NCI-H2227 (cell line): ENCODE results near the gene TMEM179.
A peak's percentile ranks its signal among the peaks of the same experiment; 100 is the strongest.

Source experiments
- DNase-seq: peaks from one replicate; lab custom pipeline; 2025; ENCODE audit not compliant: unreplicated experiment; lab: John Stamatoyannopoulos, UW

Gene TMEM179

GRCh38 chr14:104573930-104574329, 30.6 kb downstream of the TMEM179 start:
- no peak for DNase-seq

GRCh38 chr14:104572668-104573067, 31.9 kb downstream of the TMEM179 start:
- DNase-seq, result no peak

DNA sequence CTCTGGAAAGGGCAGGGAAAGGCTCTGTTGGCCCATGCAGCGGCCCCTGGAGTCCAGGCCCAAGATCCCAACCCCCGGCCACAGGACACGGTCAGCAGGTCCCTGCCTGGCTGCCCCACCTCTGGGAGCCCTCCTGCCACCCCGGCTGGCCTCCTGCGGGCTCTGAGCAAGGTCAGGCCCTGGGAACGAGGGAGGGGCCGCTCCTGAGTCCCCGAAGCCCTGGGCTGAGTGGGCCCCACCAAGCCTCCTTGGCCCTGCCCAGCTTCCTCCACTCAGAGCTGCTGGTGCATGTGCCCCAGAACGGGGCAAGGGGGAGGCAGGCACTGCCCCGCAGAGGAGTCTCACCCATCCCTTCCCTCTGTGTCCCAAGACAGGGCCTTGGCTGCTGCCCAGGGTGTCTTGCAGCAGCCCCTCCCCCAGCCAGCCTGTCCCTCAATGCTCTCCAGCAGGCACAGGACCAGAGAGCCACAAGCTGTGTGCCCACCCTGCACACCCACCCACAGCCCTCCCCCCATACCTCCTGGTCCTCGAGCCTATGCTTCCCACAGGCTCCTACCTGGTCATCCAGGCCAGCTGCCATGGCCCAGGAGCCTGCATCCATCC, 32.4 kb downstream of the TMEM179 start:
- no peak for DNase-seq

- DNase-seq, result peak; percentile 31
These were observed 33.3 kb downstream of the TMEM179 start for GRCh38 chr14:104571246-104571645.

GRCh38 chr14:104569435-104569834, 35.1 kb downstream of the TMEM179 start:
- DNase-seq, result no peak

DNA sequence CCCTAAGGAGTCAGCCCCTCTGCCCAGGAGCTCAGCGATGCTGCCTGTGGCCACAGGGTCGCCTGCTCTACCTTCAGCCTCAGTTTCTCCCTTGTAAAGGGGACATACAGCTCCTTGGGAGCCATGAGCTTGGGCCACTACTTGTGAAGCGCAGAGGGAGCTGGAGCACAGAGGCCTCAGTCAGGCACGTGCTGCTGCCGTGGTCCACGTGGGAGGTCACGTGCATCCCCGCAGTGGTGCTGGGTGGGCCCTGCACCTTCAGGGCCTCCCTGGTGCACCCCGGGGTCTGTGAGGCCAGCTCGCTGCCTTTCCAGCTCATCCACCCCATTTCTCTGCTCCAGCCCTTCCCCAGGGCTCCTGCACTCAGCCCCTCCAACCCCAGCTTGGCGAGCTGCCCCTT, 36.0 kb downstream of the TMEM179 start:
- no peak for DNase-seq

- no peak for DNase-seq
These were observed 36.7 kb downstream of the TMEM179 start for GRCh38 chr14:104567957-104568225.

DNA sequence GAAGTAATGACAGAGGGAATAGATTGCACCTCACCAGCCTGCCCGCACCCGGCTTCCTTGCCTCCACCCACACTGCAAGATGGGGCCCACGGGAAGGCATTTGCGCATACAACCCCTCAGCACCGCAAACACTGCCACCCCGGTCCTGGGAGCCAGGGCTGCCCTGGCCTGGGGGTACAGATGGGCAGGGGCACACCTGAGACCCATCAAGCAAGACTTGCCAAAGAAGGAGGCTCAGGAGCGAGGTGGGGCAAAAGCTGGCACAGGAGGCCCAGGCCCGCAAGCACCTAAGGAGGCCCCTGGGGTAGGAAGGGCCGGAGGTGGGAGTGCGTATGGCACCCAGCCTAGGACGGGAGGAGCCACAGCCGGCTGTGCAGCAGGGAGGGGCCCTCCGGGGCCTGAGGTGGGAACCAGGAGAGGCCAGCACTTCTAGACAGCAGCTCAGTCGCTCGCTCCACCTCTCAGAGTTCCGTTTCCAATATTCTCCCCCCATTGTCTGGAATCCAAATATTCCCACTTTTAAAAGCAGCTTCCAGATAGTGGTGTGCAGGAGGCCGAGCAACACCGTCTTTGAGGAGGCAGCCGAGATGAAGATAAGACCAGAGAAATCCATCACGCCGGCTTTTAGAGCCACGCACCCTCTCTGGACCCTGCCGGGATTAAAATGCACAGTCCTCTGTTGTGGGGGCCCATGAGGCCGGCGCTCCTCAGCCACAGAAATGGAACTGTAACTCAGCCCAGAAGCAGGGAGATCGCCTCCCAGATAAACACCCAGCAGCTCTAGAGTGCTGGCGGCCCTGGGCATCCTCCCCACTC, 37.2 kb downstream of the TMEM179 start:
- DNase-seq, result no peak

GRCh38 chr14:104564744-104565679, 39.6 kb downstream of the TMEM179 start:
- no peak for DNase-seq

DNA sequence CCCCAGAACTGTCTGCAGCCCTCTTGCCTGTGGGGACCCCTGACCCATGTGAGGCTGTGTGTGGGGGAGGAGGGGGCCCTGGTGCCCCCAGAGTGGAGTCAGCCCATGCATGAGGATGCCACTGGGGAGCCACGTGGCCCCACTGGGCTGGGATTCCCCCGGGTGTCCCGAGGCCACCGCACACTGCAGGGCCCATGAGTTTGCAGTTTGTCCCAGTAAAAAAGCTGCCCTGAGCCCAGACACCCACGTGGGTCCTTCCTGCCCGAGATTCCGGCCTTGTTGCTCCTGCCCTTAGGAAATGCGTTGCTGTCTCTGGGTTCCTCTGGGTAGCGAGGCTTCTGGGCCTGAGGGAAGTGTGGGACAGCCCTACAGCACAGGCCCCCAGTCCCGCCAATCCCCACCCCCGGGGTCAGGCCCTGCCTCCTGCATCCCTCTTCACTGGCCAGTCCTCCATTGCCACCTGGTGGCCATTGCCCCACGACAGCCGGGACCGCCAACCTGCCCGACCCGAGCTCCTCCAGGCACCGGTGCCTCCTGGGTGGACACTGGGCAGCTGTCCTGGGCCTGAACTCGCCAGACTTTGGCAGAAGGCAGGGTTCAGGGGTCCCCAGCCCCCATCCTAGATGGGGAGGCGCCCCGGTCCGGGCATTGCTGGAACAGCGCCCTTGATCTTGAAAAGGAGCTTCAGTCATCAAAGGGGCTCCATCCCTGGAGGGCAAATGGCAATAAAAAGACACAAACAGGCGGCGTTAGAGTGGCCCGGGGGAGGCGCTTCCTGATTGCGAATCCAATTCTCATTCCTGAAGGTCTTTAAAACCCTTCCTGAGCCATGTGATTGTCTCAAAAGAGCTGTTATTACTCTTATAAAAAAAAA, 40.6 kb downstream of the TMEM179 start:
- DNase-seq, result peak; percentile 35

DNA sequence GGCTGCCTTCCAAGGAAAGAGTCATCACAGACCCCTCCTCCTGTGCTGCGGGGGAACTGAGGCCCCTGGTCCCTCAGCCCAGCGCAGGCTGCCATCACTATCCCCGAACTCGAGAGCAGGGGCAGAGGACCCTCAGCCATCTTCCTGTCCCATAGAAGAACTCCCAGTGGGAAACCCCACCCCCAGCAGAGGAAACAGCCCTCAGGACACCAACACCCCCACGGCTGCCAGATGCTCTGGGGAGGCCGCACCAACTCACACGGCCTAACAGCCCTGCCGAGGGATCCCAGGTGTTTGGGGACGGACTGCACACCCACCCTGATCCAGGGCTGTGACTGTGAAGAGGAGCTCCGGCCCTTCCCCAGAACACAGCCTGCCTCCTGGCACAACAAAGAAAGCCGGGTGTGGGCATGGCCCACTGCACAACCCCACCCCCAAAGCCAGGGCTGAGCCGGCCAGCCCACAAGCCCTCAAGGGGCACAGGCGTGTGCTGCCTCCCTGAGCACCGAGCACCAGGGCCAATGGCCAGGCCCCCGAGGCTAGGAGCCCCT, 41.3 kb downstream of the TMEM179 start:
- no peak for DNase-seq

DNA sequence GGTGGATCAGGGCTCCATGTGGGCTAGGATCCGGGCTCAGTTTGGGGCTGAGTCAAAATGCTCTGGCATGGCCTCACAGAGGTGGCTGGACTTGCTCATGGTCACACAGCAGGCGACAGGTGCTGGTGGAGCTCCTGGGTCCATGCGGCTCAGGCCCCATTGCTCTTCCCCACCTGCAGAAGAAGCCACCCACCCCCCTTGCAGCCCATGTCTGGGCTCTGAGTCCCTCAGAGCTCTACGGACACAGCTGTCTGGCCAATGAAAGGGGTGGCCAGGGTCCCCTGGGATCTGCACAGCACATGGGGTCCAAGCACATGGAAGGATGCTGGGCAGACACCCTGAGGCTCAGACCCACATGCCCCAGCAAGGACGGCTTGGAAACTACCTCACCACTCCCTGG, 42.0 kb downstream of the TMEM179 start:
- DNase-seq, result no peak

DNA sequence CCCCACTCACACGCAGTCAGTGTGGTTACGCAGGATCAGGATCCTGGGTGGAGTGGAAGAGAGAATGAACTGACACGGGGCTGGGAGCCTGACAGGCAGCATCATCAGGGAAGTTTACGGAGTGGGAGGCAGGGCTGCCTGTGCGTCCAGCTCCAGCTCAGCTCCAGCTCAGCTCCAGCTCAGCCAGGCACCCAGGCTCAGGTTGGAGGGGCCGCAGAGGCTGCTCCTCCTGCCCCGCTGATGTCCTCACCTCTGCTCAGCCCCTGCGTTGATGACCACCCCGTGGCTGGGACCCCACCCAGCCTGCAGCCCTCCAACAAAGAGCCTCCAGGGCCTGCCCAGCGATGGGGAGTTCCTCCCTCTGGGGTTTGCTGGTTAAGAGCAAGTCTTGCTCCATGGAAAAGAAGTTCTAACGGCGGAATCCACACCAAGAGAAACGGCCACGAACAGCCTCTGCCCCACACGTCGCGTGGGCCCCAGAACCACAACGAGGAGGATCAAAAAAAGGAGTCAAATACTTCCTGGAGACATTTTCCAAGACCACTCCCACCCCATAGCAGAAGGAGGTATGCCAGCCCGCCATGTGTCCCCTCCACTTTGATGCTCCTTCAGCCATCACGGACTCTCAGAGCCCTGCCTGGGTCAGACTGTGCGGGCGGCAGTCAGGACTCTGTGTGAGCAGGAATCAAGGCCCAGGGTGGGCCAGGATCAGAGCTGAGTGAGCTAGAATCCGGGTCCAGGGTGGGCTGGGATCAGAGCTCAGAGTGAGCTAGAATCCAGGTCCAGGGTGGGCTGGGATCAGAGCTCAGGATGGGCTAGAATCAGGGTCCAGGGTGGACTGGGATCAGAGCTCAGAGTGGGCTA, 42.7 kb downstream of the TMEM179 start:
- no peak for DNase-seq

DNA sequence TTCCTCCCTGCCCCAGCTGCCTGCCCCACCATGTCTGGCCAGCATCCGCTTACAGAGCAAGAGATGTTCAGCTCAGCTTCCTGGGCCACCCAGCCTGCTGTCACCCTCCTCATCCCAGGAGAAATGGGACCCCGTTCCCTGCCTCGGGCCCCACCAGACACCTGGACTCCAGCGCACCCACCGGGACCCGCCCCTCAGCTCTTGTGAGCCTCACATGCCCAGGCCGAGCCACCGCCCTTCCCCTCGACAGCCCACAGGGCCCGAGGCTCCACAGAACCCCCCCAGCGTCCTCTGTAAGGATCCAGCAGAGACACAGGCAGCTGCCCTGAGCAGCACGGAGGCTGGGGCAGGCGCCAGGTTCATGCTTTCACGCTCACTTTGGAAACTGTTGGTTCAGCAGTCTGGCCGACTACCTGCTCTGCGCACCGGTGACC, 43.4 kb downstream of the TMEM179 start:
- DNase-seq, result no peak

GRCh38 chr14:104560586-104560945, 44.0 kb downstream of the TMEM179 start:
- DNase-seq, result no peak

DNA sequence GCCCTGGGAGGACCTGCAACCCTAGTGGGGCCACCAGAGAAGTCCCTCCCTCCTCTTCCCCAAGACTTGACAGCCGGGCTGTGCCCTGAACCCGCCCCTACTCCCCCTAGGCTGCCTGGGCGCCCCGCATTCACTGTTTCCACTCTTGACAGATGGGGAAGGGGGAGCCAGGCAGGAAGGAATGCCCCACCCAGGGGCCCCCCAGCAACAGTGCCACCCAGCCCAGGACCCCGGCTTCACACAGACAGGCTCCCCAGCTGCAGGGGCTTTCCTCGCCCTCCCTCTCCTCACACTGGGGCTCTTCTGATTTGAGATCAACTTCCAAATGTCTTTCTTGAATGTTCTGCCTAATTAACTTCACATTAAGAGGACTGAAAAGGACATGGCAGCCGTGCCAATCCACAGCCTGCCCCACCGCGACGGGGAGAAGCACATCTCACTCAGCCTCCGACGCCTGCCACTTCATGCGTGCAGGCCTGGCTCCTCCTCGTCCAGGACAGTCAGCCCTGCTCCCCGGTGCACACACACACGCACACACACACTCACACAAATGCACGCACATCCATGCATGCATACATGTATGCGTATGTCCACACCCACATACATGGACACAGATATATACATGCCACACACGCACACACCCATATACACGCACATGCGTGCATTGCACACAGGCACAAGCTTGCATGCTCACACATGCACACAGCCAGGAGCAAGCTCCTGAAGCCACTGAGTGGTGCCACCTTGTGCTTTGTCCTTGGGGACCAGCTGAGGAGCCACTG, 44.6 kb downstream of the TMEM179 start:
- DNase-seq, result no peak

DNA sequence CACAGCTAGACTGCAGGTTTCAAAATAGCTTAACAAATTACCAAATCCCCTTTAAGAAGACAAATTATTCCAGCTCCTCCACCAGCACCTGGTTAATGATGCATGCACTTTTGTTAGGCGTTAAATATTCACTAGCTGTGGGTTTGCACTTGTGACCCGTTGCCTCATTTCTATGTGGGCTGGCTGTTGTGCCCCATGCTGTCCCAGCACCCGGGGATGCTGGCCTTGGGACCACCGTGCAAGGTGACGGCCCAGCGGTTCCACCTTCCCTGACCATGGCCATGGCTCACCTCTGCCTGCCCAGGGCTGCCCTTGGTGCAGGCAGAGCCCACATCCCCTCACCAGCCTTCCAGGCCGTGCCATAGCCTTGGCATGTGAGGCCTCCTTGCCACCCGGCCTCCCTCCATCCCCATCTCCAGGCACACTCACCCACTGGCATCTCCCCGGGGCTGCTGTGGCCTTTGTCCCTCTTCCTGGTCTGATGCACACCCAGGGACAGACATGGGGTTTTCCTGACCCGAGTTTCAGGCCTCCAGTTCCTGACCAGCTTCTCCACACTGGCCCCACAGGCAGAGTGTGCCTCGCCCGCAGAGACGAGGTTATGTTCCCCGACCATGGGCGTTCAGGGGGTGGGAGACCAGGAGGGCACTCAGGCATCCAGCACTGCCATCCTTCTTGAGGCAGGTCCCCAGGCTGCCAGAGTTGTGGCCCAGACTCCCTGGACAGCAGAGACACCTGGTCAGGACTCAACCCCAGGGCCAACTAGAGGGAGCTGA, 45.4 kb downstream of the TMEM179 start:
- no peak for DNase-seq
